ENCODE data around the gene MYO5C.

Gene MYO5C, protein sequence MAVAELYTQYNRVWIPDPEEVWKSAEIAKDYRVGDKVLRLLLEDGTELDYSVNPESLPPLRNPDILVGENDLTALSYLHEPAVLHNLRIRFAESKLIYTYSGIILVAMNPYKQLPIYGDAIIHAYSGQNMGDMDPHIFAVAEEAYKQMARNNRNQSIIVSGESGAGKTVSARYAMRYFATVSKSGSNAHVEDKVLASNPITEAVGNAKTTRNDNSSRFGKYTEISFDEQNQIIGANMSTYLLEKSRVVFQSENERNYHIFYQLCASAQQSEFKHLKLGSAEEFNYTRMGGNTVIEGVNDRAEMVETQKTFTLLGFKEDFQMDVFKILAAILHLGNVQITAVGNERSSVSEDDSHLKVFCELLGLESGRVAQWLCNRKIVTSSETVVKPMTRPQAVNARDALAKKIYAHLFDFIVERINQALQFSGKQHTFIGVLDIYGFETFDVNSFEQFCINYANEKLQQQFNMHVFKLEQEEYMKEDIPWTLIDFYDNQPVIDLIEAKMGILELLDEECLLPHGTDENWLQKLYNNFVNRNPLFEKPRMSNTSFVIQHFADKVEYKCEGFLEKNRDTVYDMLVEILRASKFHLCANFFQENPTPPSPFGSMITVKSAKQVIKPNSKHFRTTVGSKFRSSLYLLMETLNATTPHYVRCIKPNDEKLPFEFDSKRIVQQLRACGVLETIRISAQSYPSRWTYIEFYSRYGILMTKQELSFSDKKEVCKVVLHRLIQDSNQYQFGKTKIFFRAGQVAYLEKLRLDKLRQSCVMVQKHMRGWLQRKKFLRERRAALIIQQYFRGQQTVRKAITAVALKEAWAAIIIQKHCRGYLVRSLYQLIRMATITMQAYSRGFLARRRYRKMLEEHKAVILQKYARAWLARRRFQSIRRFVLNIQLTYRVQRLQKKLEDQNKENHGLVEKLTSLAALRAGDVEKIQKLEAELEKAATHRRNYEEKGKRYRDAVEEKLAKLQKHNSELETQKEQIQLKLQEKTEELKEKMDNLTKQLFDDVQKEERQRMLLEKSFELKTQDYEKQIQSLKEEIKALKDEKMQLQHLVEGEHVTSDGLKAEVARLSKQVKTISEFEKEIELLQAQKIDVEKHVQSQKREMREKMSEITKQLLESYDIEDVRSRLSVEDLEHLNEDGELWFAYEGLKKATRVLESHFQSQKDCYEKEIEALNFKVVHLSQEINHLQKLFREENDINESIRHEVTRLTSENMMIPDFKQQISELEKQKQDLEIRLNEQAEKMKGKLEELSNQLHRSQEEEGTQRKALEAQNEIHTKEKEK (N-terminal part only)

DNA sequence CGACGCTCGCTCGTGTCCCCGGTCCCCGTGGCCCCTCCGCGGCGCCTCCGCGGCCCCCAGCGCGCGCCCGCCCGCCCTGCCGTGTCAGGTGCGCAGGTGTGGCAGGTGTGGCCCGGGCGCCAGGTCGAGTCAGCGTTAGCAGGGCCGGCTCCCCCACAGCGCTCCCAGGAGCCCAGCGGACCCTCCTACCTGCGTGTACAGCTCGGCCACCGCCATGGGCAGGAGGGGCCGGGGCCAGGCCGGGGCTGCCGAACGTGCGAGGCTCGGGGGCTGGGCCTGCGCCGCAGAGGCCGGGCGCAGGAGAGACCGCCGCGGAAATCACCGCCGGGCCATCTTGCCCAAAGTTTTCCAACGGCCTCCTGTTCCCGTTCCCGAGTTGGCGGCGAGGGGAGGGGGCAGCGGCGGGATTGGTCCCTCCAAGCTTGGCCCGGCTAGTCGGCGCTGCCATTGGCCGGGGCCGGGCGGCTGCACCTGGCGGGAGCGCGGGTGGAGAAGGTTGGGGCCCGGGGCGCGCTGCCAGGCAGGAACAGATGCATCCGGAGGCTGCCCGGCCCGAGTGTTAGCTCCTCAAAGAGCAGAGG is at the start of gene MYO5C:
TSS of gene MYO5C (minus strand) at position 384 of the 581 bp plus-strand sequence. CDS start at position 216, 168 bp downstream.
- DNase-seq, result peak in 9 of 14 donors; percentile 21 to 94 (median 44)

DNA sequence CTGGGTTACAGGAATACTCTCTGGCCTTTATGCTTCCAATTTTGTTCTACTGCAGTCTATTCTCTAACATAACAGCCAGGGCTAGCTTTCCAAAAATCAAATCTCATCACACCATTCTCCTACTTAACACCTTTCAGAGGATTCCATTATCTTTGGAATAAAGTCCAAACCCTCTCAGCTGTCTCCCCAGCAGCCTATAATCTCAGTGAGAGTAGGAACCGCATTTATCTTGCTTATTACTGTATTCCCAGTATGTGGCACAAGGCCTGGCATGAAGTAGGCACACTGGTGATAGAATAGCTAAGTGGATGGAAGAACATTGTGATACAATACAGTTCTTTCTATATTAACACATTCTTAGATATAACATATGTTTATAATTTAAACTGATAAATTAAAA is 49.0 kb upstream of the MYO5C start:
- no peak for DNase-seq

DNA sequence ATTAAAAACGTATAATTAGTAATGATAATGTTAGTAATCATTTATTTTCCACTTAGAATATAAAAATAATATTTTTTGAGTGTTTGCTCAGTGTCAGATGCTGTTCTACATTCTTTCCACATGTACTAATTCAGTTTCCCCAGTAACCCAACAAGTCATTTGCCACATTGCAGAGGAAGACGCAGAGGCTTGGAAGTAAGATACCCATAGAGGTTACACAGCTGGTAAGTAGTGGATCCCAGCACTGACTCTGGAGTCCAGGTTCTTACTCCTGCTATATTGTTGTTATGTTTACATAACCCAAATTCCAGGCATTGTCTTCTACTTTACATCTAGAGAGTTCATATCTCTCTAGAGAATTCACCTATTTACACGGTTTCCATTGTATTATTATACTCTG is 48.2 kb upstream of the MYO5C start:
- no peak for DNase-seq

DNA sequence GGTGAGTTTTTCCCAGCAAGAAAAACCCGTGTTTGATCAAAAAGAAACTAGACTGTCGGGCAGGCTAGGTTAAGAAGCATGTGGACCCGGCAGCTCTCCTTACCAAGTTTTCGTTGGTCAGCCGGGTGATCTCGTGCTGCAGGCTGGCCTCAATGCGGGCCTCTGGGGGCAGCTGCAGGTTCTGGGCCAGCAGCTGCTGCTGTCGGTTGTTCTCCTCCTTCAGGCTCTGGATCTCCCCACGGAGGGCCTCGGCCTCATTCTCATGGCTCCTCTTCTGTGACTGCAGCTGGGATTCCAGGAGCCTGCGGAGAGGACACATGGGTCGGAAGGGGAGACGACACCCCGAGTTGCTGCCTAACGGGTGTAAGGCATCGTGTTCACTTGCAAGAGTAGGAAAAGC is 44.5 kb upstream of the MYO5C start:
- no peak for DNase-seq

DNA sequence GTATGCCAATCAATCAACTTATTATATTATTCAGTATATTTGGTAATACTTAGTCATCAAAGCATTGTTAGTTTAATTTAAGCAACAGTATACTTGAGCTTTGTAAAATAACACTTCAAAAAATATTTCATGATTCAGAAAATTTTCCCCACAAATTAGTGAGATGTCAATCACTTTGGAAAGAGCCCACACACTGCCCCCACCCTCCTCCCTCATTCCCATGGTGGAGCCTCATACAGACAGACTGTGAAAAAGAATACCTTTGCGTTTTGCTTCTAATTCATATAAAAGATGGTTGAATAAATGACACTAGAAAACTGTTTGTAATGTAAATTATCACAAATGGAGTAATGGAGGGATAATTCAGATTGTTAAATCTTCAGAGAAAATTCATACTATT is 43.3 kb upstream of the MYO5C start:
- no peak for DNase-seq

DNA sequence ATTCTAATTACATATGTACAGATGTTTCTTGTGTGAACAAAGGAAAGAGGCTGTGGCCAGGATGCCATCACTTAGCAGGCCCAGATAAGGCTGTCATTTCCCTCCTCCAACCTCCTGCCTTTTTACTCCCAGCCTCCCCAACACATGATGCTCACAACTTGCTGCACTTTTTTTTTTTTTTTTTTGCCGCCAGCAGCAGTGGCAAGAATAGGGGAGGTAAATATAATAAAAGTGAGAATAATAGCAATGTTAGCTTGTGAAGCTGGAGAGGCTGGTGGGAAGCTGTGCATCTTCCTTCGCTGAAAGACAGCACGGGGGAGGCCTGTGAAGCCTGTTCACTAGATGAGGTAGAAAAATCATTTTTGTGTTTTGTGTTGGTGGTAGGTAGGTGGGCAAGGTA is 42.5 kb upstream of the MYO5C start:
- DNase-seq, result peak in 1 of 14 donors; percentile 35

DNA sequence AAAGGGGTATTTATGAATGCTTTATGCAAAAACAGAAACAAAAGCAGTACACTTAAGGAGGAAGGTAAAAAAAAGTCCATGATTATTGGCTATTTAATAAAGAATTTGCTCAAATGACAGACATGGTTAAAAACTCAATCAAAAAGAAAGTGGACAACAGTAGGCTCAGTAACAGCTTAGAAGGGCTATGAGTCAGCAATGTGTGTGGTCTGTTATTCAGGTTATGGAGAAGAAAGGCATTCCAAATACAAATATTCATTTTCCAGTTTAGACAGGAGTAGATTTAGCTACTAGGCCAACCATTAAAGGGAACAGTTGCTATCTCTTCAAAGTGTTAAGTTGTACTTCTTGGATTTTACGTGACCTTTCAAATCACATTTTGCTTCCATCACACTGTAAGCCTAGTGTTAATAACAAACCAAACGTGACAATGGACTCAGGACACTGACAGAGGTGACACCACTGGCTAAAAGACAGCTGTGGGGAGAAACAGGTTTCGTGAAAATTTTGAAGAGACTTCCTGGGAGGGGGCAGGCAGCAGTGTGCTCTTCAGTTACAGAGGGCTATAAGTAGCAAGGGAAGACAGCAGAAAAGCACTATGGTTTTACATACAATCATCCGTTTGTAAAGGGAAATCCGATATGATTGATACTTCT is 41.7 kb upstream of the MYO5C start:
- DNase-seq, result peak in 1 of 14 donors; percentile 35

DNA sequence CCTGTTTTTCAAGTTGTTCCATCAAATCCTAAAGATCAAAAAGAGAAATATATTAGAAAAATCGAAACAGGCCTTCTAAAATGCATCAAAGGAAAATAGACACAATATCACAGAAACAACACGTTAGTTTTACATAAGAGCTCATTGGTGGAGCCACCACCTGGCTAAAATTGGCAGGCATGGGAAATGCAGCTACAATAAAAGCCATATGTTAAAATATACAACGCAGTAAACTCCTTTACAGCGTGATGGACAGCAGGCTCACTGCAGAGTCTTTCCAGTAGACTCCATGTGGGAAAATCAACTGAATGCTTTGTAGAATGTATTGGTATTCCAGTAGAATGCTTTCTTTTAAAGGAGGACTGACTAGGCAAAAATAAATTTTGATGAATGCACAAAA is 40.9 kb upstream of the MYO5C start:
- DNase-seq, result peak in 1 of 14 donors; percentile 52

DNA sequence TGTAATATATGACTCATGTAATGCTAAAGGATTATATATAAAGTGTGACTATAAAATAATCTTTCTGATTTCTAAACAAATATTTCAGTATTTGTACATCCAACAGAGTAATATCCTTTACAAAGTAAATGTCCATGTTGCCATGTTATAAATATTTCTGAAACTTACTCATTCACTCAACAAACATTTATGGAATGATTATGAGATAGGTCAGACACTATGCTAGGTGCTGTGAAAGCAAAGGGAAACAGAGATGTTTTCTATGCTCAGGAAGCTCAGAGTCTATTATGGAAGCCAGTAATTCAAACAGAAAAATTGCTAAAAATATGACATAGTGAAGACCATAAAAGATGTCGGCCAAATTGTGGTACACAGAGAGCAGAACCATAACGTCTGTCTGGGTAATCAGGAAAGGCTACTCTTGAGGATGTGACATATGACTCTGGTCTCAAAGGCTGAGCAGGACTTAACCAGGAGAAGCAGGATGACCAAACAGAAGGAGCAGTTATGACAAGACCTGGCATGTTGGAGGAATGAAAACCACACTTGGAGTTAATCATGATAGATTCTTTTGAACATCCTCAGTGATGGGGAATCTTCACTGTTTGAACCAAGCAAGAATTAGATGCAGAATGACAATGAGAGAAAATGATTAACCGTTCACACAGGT is 39.0 kb upstream of the MYO5C start:
- DNase-seq, result no peak

DNA sequence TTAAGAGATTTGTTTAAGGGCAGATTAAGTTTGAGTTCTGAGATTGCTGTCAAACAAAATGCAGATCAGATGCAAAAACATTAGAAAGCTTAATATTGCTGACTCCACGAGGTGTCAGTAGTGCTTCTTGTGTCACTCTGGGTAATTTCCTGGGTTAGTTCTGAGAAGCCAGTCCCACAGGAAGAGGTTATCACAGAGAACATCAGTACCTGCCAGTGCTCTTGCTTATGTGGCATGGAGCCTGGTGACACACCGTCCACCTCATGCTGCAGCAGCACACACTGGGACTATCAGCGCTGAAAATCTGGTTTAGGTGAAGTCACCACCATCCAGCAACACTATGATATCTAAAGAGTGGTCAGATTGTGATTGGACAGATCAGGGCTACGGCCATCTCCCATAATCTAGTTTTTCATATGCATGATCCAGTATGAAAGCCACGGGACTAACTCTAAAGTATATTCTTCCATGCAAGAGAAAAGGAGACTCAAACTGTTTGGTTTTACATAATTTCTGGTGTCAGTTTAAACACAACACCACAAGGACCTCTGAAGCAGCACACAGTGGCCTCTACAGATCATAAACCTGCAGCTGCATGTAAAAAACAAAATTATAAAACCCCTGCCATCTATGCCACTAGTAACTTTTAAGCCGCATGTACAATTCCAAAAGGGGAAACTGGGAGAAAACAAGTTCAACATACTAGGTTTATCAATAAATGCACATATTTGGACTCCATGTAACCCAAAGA is 36.1 kb upstream of the MYO5C start:
- DNase-seq, result peak in 2 of 14 donors; percentile 33 to 69

DNA sequence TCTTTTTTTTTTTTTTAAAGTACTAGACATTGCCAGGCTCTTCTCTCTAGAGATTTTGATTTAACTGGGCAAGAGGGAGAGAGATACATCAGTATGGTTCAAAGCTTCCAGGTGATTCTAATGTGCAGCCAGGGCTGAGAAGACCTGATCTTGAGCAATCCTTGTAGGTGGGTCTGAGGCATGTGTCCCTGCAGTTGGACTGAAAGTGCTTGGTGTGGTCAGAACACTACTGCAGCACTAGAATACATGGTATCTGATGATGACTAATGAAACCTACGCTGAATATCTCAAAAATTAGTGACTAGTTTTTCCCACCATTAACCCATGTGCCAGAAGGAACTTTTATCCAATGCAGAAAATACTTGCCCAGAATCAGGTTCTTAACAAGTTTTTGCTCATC is 34.4 kb upstream of the MYO5C start:
- DNase-seq, result peak in 1 of 14 donors; percentile 27

DNA sequence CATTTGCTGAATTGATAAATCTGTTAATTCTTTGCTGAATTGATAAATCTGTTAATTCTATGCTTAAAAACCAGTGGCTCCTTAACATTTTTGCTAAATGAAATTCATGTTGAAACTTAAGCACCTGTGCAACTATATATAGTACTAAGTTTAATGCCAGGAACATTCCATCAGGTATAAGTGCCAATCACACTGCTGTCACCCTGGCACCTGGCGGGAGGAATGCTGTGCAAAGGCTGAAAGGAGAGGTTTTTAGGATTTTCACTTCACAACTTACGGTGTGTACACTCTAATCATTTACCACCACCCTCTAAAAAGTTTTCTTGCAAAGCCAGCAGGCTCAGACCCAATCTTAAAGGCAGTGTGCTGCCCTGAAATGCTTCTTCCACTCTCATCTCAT is 33.5 kb upstream of the MYO5C start:
- peak in 1 of 14 donors; percentile 18 for DNase-seq

DNA sequence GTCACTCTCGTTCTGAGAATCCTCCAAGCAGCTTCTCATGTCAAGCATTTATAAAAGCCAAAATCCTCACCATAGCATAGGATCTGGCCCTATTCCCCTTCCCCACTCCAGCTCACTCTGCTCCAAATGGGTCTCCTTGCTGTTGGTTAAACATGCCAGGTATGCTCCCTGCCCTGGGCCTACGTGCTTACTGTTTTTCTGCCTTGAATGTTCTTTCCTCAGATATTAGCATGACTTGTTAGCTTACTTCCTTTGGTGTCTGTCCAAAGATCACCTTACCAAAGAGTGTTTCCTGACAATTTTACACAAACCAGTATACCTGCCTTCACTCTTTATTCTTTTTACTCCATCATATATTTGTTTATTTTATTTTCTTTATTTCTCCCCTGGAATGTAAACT is 33.1 kb upstream of the MYO5C start:
- DNase-seq, result peak in 1 of 14 donors; percentile 33

DNA sequence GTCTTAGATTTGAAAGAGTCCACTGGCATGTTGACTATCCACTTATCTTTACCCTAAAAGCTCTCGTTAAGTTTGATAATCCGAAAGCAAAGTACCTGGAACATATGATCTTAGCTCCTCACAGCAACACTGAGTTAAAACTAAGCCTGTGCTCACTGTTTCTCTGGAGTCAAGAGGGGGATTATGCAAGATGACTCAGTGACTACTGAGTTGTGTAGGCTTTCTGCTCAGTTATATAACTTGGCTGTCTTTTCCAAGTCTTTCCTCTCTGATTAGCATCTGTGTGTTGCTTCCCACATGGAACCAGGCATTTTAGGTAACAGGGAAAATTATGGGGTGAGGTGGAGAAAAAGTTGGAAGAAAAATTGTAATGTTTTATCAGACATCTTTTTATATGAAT is 31.2 kb upstream of the MYO5C start:
- no peak for DNase-seq

DNA sequence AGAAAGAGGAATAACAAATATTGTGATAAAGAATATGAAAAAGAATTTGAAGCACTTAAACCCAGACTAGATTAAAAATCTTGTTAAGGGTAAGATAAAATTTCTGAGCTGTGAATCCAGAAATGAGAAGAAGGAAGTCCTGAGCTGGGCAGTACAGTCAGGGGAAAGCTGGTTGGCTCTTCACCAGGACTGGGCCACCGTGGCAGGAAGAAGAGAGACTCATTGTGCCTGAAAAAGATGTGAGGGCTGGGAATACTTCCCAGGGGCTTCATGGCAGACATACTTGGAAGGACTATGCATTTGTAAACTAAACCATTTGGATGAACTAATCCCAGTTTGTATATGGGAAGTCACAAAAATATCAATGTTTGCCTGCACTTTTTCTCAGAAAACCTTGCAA is 28.5 kb upstream of the MYO5C start:
- DNase-seq, result peak in 3 of 14 donors; percentile 5 to 27 (median 24)

DNA sequence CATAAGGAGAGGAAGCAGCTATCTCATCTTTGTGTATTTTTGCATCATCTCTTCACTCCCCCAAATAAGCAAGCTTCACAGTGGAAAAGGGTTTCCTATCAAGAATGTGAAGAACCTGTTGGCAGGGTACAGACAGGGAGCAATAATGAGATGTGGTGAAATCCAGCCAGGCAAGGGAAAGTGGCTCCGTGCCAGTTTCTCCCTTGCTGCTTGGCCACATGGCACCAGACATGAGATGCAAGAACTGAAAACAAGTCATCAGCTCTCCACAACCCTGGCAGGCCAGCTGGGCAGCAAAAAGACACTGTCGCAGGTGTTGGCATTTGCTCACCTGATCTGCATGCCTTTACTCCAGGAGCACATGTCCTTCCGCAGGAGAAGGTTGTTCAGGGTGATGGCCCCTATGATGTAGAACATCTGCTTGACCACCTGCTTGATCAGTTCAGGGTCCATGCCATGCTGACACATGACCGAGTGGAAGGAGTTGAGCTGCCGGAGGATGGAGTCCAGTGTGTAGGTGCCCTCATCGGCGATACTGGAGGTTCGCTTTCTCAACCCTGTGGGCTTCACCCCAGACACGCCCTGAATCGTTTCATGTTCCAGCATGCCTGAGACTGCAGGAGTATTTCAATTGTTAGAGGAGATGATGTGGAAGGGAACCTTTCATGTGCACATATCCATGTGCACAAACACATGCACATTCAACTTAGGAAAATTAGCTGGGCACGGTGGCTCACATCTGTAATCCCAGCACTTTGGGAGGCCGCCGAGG is 23.3 kb upstream of the MYO5C start:
- peak in 6 of 14 donors; percentile 10 to 98 (median 27) for DNase-seq

DNA sequence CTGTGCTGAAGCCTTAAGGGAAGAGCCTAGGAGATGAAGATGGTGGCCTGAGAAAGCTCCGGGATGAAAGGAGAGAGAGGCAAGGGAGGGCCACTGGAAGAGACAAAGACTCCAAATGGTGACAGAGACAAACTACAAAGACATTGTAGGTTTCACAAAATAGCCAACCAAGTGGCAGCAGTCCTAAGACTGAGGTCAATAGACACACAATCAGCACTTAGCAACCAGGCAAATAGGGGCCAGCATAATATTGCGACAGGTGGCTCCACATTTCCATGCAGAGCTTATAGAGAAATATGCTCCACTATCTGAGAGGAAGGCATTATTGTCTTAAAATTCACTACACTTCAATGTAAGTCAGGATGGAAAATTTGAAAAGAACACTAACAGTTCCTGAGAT is 22.1 kb upstream of the MYO5C start:
- no peak for DNase-seq

DNA sequence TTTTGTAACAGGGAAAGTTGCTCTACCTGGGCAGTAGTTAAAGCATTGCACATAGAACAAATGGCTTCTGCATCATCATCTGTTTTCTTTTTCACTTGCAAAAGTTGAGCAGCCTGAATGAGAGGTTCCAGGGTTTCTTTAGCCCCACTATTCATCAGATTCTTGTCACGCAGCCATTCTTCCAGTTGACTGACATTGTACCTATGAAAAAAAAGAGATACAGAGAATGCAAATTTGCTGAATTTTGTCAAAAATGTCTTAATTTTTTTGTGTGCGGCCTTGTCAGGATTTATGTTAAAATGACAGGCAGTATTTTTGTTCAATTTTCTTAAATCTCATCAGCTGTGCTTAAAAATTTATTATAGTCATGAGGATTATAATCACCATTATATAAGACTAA is 21.4 kb upstream of the MYO5C start:
- no peak for DNase-seq

DNA sequence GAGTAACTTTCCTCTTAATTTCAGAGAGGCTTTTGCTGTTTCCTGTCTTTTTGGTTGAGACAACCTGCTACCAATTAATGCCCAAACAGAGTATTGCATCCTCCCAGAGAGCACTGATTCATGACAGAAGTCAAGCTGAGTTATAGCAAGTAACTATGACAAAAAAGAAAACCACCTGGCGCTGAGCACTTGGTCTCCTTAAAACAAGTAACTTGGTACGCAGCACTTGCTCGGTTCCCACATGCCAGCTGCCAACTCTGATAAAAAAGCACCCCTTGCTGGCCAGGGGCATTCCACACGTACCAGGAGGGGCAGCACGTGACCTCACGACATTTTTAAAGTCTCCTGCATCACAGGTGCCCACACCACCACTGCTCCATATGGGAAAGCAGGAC is 13.5 kb upstream of the MYO5C start:
- no peak for DNase-seq
